MCF 10A (cell line): ENCODE results near the gene CDC20B. TPM values are rescaled to one million over a fixed set of nuclear protein-coding genes. Genes with fewer than 3 reads are reported as not detected.

ENCODE experiments used
- BruUV-seq: library from RNA; stranded (reverse); fragments of 400-500 nt; replicated peaks from 2 replicates; lab custom pipeline; 2021; lab: Mats Ljungman, UMichigan
- CTCF ChIA-PET: fragments of 300-600 bp; sonication (Branson Sonifier 250); formaldehyde crosslinking; extraction: SDS; loops from one replicate; lab custom pipeline; 2021; ENCODE audit warnings: antibody characterized with exemption, inconsistent platforms; lab: Yijun Ruan, JAX
- POLR2A ChIA-PET: fragments of 300-600, 350-650 bp; sonication (Branson Sonifier 250); formaldehyde crosslinking; extraction: SDS; loops from one replicate; lab custom pipeline; 2020; ENCODE audit warnings: antibody characterized with exemption, inconsistent platforms; lab: Yijun Ruan, JAX
- DNase-seq: peaks from one replicate; pipeline ENCODE4 v3.0.0-alpha.2; 2018; ENCODE audit not compliant: unreplicated experiment
- H3K27ac Mint-ChIP-seq: one replicate; pipeline ENCODE4 v1.8.0; 2022; ENCODE audit warnings: mild to moderate bottlenecking, low read depth, mixed read lengths; ENCODE audit not compliant: unreplicated experiment
- H3K27me3 Mint-ChIP-seq: one replicate; pipeline ENCODE4 v1.8.0; 2022; ENCODE audit warnings: mixed read lengths; ENCODE audit not compliant: insufficient read depth, unreplicated experiment
- H3K36me3 Mint-ChIP-seq: one replicate; pipeline ENCODE4 v1.8.0; 2022; ENCODE audit warnings: mild to moderate bottlenecking, moderate library complexity, mixed read lengths; ENCODE audit not compliant: insufficient read depth, unreplicated experiment
- H3K4me1 Mint-ChIP-seq: one replicate; pipeline ENCODE4 v1.8.0; 2022; ENCODE audit warnings: mixed read lengths; ENCODE audit not compliant: insufficient read depth, unreplicated experiment
- H3K4me3 Mint-ChIP-seq: one replicate; pipeline ENCODE4 v1.8.0; 2022; ENCODE audit warnings: mild to moderate bottlenecking, moderate library complexity, mixed read lengths; ENCODE audit not compliant: unreplicated experiment
- H3K9me3 Mint-ChIP-seq: one replicate; pipeline ENCODE4 v1.8.0; 2022; ENCODE audit warnings: mixed read lengths; ENCODE audit not compliant: unreplicated experiment
- CTCF ChIP-seq: fragments of 200-600 bp; IDR thresholded peaks from one replicate; pipeline ENCODE4 v1.8.0; 2022; ENCODE audit warnings: antibody characterized with exemption, mild to moderate bottlenecking; ENCODE audit not compliant: unreplicated experiment
- intact Hi-C: fragments of 100-400 bp; cut with micrococcal nuclease; formaldehyde crosslinking; loops from 2 replicates; pipeline ENCODE4 v1.14.1; 2022
- total RNA-seq: library from RNA; stranded (reverse); gene quantifications from 2 replicates; pipeline ENCODE4 v1.2.3, GENCODE V29; 2022

CDC20B gene
- total RNA-seq, 1 experiment from 2014 or later: not detected

GRCh38 chr5:55134053-55134722 lies 38.8 kb downstream of the CDC20B start:
- H3K27me3 Mint-ChIP-seq: peaks cover 81% of the 10 kb centered on the region
- CTCF ChIA-PET: interaction anchor here (0.7 to 1.2 kb wide), 2 partner anchors 73 to 230 kb away, joined by 3 to 5 read pairs; no protein-coding TSS in a partner anchor
- intact Hi-C loops: no loop called here
- no peaks in the 10 kb centered on the region for H3K36me3 Mint-ChIP-seq
- no peak for DNase-seq
- POLR2A ChIA-PET: interaction anchor here (0.6 kb wide), 1 partner anchor 223 kb away, joined by 3 read pairs; no protein-coding TSS in a partner anchor
- no peak overlapping the region for H3K4me3 Mint-ChIP-seq
- H3K4me1 Mint-ChIP-seq: no peaks in the 10 kb centered on the region
- H3K9me3 Mint-ChIP-seq: no peaks in the 10 kb centered on the region
- TF ChIP-seq CTCF: no peak
- BruUV-seq: no TSS peak
- H3K27ac Mint-ChIP-seq: no peak overlapping the region

- no peaks in the 10 kb centered on the region for H3K4me1 Mint-ChIP-seq
- H3K27ac Mint-ChIP-seq: no peak overlapping the region
- no peak for DNase-seq
- H3K36me3 Mint-ChIP-seq: no peaks in the 10 kb centered on the region
- no peak for TF ChIP-seq CTCF
- CTCF ChIA-PET: no interaction called here
- no peak overlapping the region for H3K4me3 Mint-ChIP-seq
- intact Hi-C loops: no loop called here
- POLR2A ChIA-PET: interaction anchor here (0.9 kb wide), 1 partner anchor 580 kb away, joined by 4 read pairs; no protein-coding TSS in a partner anchor
- BruUV-seq: no TSS peak
- no peaks in the 10 kb centered on the region for H3K9me3 Mint-ChIP-seq
- H3K27me3 Mint-ChIP-seq: peaks cover 74% of the 10 kb centered on the region
Observed at GRCh38 chr5:55123365-55123764, 49.6 kb downstream of the CDC20B start.

DNA sequence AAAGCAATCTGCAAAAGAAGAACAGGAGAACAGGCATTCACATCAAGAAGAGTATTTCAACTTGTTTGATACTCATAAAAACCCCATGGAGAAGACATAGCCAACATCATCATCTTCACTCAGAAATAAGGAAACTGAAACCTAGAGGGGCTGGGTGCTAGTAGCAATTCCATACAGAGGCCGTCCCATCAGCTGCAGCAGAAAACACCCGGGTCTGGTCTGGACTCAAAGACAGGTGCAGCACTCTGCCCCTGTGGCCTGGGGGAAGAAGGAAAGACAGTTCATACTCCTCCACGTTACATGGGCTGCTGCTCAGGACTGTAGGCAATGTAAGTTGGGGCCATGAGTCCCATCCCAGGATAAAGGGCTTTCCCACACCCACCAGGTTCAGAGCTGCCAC lies 58.9 kb downstream of the CDC20B start:
- ChIA-PET CTCF (interaction anchor here (0.6 to 1.0 kb wide), 2 partner anchors 9 to 1637 kb away, joined by 3 to 4 read pairs; no protein-coding TSS in a partner anchor), POLR2A (no interaction called here)
- H3K27me3 Mint-ChIP-seq: peaks cover 39% of the 10 kb centered on the region
- H3K4me1 Mint-ChIP-seq: no peaks in the 10 kb centered on the region
- H3K36me3 Mint-ChIP-seq: no peaks in the 10 kb centered on the region
- no peak for DNase-seq
- no peak overlapping the region for H3K4me3 Mint-ChIP-seq
- no peak overlapping the region for H3K27ac Mint-ChIP-seq
- H3K9me3 Mint-ChIP-seq: no peaks in the 10 kb centered on the region
- intact Hi-C loops: no loop called here
- no peak for TF ChIP-seq CTCF
- BruUV-seq: no TSS peak

DNA sequence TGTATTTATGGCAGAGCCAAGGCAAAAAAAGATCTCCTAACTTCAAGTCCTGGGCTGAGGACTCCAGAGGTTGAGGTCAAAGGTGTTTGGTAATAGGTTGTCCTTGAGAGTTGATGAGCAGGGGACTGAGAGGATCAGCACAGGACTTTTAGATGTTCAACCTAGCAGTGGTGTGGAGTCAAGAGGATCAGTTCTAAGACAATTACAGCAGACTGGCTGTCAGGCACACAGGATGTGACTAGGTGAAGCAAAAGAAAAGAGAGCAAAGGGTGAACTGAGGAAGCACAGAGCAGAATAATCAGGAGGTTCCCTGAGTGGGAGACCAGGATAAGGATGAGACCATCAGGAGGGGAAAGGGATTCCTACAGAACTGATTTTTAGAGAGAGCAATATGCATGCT lies 59.6 kb downstream of the CDC20B start:
- Mint-ChIP-seq H3K27ac (no peak overlapping the region), H3K4me3 (no peak overlapping the region), H3K36me3 (no peaks in the 10 kb centered on the region), H3K9me3 (no peaks in the 10 kb centered on the region), H3K27me3 (peaks cover 32% of the 10 kb centered on the region), H3K4me1 (no peaks in the 10 kb centered on the region)
- DNase-seq: peak; percentile 2
- no peak for TF ChIP-seq CTCF
- ChIA-PET POLR2A (interaction anchor here (0.7 kb wide), 1 partner anchor 380 kb away, joined by 3 read pairs; no protein-coding TSS in a partner anchor), CTCF (interaction anchor here (1.0 kb wide), 1 partner anchor 8 kb away, joined by 3 read pairs; no protein-coding TSS in a partner anchor)
- BruUV-seq: no TSS peak
- intact Hi-C loops: no loop called here
